GM21447 (cell line): ENCODE measurements around the gene CFAP210.

Source experiments
- ATAC-seq: cut with Tn5 transposase; IDR thresholded peaks from one replicate; pipeline ENCODE4 v1.9.1; 2021; ENCODE audit not compliant: unreplicated experiment

CFAP210 gene, protein sequence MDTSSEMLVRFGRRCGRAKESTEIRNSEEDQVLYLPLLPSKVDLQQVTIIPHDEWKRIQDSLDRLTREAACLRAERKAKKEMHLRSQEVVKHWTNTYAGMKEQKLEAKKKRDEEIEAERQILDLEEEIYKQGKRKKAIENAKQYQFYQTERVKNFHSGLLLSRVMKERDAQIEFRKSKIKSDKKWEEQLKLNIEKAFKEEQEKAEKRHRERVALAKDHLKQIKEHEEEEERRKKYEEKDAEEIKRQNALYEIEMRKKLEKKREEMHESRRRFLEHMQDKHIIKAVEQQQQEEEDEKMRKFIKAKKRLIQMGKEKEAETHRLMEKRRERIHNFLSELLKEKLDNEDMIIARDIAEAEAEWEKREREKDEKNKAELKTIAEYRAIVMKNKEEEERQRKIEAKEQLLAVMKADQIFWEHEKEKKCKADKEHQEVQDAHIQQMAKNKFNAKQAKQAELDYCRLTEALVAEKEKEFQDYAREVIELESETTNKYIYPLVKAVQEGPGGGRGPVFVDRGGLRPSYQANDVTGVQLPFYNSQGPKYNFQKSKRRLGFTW

DNA sequence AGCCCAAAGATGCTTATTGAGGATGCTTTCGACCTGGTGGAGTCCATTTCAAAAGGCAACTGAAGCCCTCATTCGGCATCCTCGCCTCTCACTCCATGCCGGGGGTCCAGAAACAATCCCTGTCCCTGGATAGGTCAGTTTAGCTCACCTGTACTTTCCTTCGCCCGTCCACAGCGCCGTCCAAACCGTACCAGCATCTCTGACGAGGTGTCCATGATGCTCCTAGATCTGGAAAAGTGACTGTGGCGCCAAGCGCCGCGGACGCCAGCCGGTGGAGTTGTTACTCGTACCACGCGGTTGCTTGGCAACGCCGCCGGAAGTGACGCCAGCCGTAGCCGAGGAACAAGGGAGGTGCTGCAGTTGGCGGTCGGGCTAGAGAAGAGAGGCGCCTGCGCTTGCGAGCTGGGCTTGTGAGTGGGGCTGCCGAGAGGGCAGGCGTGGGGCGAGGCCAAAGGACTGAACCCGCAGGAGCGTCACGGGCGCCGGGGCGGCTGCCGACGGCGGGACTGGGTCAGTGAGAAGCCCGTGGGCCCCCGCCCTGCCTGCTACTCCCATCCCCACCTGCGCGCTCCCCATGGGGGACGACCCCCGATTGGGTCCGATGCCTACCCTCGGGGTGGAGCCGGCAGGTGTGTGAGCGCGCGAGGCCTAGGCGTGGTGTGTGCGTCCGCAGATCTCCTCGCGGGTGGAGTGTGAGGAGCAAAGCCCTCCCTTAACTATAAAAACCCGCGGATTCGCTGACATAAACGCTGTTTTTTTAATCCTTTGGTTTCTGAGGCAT is at the start of gene CFAP210, which contains the start of gene PHOSPHO2:
CFAP210 (minus strand) TSS at position 293 of the 781 bp plus-strand sequence; CDS start at position 215, 78 bp downstream.
PHOSPHO2 (plus strand) TSS at position 357 of the 781 bp plus-strand sequence. CDS start 6,503 bp downstream, outside the sequence.
- ATAC-seq: peak; percentile 99

DNA sequence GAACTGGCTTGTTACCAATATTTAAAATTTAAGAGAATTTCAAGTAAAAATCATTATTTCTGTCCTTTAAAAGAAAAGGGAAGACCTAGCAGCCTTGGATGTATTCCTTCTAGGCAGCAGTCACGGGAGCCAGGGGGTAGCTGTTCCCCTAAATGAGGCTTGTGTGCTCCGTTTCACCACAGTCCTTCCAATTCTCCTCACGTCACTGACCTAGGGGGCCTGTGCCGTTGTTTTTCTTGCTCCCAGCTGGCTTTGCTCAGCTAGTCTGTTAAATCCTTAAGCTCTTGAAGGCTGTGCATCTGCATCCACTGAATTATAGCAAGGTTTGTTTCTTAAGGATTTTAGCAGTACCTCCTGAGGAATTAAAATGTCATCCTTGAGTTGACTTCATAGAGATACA is 49.3 kb upstream of the CFAP210 start:
- ATAC-seq: no peak

DNA sequence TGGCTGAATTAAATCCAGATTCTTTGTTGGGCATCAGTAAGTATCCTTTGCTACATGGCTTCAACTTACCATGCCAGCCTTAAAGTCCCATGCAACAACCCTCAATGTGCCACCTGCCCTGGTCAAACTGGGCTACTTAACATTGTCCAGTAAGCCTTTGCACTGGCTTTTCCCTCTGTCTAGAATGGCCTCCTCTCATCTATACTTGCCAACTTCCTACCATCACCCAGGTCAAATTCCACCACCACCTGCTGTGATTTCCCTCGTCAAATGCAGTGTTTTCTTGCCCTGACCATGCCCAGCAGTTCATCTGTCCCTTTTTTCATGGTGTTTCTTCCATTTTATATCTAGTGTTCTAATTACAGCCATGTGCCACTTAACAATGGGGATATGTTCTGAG is 45.1 kb upstream of the CFAP210 start:
- no peak for ATAC-seq

DNA sequence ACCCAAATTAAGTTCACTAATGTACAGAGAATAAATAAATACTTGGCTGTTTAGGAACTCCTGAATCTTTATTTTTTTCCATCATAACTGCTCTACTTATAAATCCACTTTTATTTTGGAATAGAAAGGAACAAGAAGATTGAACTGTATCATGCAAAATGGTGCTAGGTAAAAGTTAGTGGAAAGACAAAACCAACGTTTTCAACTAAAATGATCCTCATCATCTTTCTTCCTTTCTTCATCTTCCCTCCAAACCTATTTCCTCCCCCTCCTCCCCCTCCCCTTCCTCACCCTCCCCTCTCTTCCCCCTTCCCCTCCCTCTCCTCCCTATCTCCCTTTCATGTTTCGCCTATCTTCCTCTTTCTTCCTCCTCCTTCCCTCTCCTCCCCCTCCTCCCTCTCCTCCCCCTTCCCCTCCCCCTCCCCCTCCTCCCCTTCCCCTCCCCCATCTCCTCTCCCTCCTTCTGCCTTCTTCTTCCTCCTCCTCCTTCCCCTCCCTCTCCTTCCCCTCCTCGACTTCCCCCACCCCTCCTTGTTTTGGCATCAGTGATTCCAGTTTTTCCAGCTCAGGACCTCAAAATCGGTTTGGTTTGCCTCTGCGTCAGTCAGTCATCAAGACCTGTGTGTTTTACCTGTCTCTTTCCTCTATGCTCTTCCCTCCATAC is 44.5 kb upstream of the CFAP210 start:
- ATAC-seq: no peak

DNA sequence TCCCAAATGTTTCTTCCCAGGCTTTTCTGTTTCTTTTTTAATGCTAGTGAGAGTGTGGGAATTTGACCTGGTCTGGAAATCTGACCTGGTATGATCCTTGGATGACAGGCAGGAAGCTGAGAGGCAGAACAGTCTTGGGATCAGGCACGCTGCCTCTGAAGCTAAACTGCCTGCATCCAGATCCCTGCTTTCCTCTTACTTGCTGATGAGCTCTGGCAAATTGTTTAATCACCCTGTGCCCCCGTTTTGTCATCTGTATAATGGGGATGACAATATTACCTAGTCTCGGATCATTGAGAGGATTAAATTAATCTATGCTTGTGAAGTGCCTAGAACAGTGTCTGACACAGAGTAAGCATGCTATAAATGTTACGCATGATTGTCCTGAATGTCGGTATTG is 42.7 kb upstream of the CFAP210 start:
- ATAC-seq: no peak

DNA sequence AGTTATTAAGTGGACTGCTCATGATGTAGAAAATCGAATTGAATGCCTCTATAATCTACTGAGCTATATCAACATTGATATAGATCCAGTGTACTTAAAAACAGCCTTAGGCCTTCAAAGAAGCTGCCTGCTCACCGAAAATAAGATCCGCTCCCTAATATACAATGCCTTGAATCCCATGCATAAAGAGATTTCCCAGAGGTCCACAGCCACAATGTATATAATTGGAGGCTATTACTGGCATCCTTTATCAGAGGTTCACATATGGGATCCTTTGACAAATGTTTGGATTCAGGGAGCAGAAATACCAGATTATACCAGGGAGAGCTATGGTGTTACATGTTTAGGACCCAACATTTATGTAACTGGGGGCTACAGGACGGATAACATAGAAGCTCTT is 41.4 kb upstream of the CFAP210 start:
- ATAC-seq: no peak

DNA sequence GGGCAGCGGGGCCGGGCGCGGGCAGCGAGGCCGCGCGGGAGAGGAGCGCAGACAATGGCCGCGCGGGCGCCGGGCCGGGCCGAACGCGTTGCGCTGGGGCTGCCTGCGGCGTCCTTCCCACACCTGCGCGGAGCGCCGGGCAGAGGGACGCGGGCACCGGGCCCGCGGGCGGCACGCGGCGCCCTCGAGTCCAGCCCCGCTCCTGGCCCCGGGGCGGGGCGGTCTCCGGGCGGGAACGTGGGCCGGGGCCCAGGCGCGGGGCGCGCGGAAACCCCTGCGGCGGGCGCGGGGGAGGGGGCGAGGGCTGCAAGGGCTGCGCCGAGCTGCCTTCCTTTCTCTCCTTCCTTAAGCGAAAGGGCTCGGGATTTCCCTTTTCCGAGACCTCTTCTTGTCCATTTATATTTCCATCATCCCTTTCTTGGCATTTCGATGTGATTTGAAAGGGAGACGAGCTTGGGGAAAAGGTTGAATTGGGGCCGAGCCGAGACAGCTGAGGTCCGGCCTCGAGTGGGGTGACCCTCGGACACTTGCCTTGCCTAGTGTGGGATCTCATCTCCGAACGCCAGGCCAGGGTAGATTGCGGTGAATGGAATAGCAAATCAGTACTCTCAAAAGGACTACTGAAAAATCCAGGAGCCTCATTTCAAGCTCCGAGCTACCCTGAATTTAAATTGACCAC is 40.1 kb upstream of the CFAP210 start:
- peak; percentile 33 for ATAC-seq

DNA sequence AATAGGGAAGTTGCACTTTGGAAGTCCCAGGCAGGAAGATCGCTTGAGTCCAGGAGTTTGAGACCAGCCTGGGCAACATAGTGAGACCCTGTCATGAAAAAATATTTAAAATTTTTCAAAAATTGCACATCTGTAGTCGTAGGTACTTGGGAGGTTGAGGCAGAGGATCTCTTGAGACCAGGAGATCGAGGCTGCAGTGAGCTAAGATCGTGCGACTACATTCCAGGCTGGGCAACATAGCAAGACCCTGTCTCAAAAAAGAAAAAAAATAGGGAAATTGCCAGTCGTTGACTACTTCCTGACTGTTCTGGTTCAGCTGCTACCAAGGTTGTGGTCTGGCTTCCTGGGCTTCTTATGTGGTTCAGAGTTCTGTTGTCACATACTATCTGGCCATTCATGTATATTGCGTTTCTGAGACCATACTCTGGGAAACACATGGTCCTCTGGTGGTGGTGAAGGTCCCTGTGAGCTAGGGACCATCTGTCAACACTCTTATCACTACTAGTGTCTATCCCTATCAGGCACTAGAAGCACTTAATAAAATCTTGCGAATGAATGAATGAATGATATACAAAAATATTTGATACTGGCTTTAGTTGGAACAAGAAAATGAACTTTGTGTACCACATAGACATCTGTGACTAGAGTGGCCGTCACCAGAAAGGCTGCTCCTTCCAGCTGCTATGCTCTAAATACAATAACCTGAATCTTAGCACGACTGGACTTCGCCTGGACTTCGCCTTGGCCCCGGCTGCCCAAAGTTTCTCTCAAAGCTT is 38.6 kb upstream of the CFAP210 start:
- no peak for ATAC-seq

DNA sequence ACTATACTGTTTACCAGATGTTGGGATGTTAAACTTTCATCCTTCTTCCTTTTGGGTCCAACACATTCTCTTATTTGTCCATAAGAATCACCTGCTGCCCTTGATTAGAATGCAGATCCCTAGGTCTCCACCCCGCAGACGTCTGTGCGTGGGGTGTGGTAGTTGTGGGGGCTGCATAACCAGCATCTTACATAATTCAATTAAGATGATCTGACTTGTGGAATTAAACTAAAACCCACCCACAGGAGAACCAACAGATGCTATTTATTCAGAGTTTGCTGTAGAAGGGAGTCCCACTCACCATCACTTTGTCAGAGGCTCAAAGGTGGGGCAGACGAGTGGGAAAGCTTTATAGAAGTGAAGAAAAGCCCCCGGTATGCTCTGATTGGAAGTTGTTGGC is 37.9 kb upstream of the CFAP210 start:
- no peak for ATAC-seq

DNA sequence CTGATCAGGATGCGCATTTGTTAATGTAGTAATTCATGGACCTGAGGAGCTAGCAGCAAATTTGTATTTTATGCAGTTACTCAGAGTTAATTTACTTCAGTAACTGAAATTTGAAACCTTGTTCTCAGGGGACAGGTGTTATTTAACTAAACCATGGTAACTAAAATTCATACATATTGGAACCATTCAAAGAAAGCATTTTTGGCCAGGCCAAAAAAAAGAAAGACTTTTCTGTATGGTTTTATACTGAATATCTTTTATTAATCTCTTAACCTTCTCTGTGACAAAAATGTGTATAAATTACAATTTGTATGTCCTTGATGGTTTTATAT is 35.0 kb upstream of the CFAP210 start:
- ATAC-seq: no peak

DNA sequence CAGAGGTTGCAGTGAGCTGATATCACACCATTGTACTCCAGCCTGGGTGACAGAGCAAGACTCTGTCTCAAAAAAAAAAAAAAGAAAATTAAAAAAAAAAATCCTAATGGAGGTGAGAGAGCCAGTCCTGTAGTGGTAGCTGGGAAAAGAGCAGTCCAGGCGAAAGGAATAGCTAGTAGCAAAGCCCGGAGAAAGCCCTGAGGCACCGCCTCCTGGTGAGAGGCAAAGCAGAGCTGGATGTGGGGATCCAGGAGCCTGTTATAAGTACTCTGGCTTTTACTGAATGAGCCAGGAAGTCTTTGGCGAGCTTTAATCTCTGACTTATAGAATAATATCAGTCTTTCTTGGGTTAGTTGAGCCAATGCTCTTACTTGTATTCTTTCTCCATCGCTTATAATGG is 32.9 kb upstream of the CFAP210 start:
- no peak for ATAC-seq

DNA sequence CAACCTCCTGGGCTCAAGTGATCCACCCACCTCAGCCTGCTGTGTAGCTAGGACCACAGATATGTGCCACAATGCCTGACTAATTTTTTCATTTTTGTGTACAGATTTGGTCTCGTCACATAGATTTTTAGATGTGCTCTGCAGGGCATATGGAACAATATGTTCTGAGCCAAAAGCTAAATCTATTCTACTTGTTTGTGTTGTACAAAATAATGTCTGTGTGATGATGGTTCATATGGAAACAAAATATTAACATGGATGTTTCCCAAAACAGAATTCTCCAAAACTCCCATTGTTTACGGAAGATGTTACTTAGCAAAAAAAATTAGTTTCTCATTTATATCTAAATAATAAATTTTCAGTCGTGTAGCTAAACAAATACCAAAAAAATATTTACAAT is 26.8 kb upstream of the CFAP210 start:
- ATAC-seq: no peak

DNA sequence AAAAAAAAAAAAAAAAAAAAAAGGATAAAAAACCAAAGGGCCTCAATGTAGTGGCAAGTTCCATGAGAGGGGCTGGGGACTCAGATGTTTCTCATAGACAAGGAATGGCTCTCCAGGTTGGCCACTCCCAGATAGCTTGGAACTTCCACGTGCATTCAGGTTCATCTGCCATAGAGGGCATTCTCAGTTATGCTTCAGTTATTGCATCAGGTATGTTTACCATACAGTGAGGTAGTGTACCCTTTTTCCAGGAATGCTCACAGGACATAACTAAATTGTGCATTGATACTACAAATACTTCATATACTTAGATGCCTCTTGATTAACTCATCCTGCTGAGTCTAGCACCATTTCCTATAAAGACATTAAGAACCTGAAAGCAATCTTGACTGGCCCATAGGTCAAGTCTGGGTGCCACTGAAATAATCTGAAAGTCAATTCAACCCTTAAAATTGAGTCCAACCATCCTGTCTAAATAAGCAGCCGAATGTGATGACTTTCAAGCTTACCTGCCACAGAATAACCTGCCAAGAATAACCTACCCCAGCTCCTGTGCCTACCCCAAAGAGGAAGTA is 24.8 kb upstream of the CFAP210 start:
- no peak for ATAC-seq

DNA sequence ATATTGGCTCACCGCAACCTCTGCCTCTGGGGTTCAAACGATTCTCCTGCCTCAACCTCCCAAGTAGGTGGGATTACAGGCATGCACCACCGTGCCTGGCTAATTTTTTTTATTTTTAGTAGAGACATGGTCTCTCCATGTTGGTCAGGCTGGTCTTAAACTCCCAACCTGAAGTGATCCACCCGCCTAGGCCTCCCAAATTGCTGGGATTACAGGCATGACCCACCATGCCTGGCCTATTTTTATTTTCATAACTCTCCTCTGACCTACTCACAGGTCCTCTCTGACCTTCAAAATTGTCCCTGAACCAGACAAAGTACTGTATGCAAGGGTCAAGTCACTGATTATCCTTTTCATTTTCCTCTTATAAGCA is 23.5 kb upstream of the CFAP210 start:
- ATAC-seq: no peak

DNA sequence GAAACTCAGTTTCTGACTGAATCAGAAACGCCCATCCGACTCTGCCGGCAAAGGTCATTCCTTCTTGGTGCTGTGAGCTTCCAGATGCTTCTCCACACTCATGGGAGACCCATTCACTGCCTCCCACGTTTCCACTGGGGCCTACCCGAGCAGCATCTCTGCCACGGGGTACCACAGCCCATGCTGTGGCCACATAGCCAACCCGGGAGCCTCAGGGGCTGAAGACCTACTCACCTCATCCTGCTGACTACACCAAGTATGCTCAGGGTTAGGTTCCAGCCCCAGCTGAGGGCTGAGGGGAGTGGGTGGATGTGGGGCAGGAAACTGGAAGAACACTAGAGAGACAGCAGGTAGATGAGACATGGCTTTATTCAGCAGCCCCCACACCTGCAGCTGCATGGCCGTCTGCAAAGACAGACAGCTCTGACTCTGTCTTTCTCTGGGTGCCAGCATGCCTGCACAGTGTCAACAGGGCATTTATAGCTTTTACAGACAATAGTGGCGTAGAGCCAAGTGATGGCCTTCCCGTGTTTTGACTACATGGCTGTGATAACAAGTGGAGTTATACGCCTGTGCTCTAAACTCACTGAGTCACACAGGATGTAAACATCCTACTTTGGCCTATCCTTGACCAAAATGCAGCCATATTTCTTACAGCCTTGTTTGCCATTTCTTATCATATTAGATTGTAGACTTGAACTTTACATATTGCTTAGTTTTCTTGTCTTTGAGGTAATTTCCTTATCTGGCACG is 22.9 kb upstream of the CFAP210 start:
- ATAC-seq: no peak

DNA sequence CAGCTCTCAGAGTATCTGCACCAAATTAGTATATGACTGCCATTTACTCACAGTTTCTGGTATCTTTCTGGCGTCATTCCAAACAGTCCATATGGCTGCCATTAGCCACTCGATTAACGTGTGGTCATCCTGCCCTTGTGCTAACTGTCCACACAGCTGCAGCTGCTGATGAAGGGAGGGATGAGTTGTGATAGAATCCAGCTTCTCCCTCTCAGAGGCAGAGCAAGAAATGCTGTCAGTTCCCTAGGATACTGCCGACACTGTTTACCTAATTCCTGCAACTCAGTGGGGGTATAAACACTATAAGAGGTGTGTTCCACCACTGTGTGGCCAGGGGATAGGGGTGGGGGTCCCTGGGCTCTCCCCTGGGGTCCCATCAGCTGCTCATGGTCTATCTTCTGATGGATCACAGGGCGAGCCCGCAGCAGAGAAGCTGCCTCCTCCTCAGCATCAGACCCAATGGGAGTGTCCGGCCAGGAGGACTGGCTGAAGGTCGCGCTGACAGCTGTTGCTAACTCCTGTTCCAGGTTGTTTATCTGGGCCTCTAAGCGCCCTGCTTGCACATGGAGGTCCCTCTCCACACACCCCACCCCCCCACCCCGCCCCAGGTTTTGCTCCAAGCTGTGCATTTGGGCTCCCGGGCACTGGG is 22.2 kb upstream of the CFAP210 start:
- no peak for ATAC-seq

DNA sequence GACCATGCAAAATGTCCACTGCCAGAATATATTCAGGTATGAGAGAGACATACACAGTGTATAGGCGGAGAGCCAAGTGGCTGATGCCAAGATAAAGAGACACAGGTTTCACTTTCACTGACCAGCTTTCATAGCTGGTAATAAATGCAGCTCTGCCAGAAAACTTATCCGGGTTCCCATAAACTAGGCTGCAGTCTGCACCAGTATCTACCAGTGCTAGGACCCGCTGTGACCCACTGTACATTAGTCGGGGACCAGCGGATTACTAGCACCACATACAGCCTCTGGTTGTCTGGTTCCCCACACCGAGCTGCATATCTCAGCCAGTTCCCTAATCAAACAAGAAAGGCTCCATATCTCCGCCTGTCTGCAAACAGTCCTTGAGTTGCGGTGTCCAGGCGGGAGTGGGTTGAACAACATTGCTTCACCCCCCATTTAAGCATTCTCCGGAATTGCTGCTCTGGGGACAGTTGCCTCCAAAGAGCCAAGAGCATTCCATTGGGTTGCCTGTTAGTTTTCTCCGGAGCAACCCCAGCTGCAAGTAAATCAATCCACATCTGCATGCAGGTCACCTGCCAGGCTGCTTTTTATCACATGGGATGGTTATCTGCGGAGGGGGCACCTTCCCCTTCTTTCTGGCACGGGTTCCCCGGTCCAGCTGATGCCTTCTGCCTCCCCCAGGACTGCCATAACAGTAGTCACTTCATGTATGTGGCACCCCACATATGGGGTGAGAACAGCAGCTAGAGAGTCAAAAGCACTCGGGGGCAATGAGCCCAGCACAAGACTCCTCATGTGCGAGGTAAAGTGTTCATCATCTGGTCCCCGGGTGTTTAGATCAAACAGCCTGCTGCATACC is 21.4 kb upstream of the CFAP210 start:
- no peak for ATAC-seq

DNA sequence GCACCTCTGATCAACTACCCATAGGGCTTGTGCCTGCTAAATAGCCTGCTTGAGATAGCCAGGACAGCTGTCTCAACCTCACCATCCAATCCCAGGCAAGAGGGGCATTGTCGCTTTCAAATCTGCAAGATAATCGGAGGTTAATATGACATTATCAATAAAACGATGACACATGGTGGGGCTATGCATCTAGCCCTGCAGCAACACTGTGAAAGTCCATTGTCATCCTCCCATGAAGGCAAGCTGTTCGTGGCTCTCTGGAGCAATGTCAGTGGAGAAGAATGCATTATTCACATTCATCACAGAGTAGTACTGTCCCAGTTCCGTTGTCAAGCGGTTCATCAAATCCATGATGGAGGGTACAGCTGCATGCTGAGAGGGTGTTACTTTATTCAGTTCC is 20.5 kb upstream of the CFAP210 start:
- ATAC-seq: no peak
